ENCODE measurements around the gene CYGB. TPM values are rescaled to one million over a fixed set of nuclear protein-coding genes. Genes with fewer than 3 reads are reported as not detected.
"Not testable (repeated sequence)": the region's sequence is repeated elsewhere in the genome, so short reads cannot be mapped to it uniquely, and the experiment has no call there.

CYGB gene
- total RNA-seq, 1 experiment from 2014 or later = 0.56 TPM

DNA sequence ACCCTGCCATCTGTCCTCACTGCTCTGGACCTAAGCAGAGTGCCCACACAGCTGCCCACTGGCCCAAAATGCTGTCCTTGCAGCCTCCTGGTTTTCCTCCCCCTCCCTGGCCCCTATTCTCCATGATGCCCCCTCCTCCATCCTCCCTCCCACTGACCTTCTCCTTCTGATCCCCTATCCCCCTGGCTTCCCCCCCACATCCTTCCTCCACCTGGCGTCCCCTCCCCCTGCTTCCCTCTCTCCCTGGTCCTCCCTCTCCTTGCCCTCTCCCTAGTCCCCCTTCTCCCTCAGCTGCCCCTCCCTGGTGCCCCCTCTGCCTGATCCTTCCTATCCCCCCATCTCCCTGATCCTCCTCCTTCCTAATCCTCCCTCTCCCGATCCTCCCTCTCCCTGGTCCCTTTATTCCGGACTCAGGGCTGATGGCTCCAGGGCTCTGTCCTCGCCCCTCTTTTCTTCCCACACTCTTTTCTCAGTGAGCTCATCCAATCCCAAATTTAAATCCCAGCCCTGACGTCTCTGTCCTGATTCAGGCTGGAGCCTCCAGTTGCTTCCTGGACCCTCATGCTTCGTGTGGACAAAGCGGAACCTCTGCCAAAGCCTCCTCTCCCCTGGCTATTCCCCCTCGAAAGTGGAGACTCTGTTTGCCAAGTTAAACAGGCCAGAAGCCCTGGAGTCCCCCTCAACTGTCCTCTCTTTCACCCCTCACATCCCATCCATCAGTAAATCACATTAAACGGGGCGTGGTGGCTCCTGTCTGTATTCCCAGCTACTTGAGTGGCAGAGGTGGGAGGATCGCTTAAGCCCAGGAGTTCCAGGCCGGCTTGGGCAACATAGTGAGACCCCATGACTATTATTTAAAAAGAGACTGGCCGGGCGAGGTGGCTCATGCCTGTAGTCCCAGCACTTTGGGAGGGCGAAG, 18.2 kb downstream of the CYGB start:
- no peak overlapping the region for H3K27ac ChIP-seq (ENCODE audit: low read depth, low read length, poor library complexity, severe bottlenecking)
- no peaks in the 10 kb centered on the region for H3K27me3 ChIP-seq (replicated peaks; ENCODE audit: insufficient read depth, low read depth, low read length, poor library complexity)
- no peaks in the 10 kb centered on the region for H3K36me3 ChIP-seq (ENCODE audit: insufficient read depth, low read length, poor library complexity, severe bottlenecking)
- intact Hi-C loops (cut with micrococcal nuclease; ENCODE audit: unreplicated experiment) = no loop called here
- CTCF ChIA-PET = no interaction called here
- no peak for DNase-seq (ENCODE audit: low spot score)
- POLR2A ChIA-PET (ENCODE audit: low non-redundant PET) = no interaction called here
- no peak for TF ChIP-seq EZH2 (IDR thresholded peaks at IDR 0.05; ENCODE audit: borderline replicate concordance, low read depth, low read length, poor library complexity, severe bottlenecking)
- TF ChIP-seq CTCF (conservative IDR thresholded peaks at IDR 0.05; ENCODE audit: low read depth, low read length) = no peak
- H3K4me3 ChIP-seq (ENCODE audit: low read depth, low read length, poor library complexity, severe bottlenecking) = no peak overlapping the region
- H3K9me3 ChIP-seq (ENCODE audit: low read depth, low read length, poor library complexity, severe bottlenecking) = no peaks in the 10 kb centered on the region
- no TSS peak for BruUV-seq (replicated peaks)
- H3K4me1 ChIP-seq (ENCODE audit: insufficient read depth, low read length, poor library complexity, severe bottlenecking) = no peaks in the 10 kb centered on the region

- ChIA-PET CTCF (no interaction called here), POLR2A (ENCODE audit: low non-redundant PET) (no interaction called here)
- BruUV-seq (replicated peaks) = no TSS peak
Measured at GRCh38 chr17:76517638-76518038, 19.9 kb downstream of the CYGB start.

DNA sequence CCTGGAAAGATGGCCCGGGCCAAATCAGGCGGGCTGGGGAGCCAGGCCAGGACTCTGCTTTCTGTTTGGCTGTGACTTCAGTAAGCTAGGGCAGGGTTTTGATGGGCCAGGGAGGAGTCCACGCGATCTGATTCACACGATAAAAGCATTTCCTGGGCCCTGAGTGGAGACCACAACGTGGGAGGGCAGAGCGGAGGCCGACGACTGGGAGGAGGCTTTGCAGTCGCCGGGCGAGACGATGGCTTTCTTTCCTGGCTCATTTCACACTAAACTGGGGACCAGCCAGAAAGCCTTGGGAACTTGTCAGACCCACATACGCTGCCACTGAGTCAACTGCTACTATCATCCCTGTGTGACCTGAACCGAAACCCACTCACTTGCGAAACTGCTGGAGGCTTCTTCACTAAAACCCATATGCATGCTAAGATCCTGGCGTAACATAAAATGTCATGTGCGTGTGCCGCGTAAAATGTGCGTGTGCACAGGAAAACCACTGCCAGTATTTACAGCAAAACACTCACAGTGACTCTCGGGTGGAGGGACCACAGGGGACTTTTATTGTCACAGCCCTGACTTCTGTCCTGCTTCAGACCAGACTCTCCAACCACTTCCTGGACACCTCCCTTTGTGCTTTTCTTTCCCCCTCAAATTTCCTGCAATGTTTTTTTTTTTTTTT, 22.1 kb downstream of the CYGB start:
- ChIA-PET CTCF (interaction anchor here (0.7 kb wide), 1 partner anchor 202 kb away, joined by 4 read pairs; no protein-coding TSS in a partner anchor), POLR2A (ENCODE audit: low non-redundant PET) (no interaction called here)
- no TSS peak for BruUV-seq (replicated peaks)
- intact Hi-C loops (cut with micrococcal nuclease; ENCODE audit: unreplicated experiment) = no loop called here
- no peak for TF ChIP-seq CTCF (conservative IDR thresholded peaks at IDR 0.05; ENCODE audit: low read depth, low read length)
- TF ChIP-seq EZH2 (IDR thresholded peaks at IDR 0.05; ENCODE audit: borderline replicate concordance, low read depth, low read length, poor library complexity, severe bottlenecking) = no peak
- H3K27me3 ChIP-seq (replicated peaks; ENCODE audit: insufficient read depth, low read depth, low read length, poor library complexity) = no peaks in the 10 kb centered on the region
- DNase-seq (ENCODE audit: low spot score) = no peak
- no peaks in the 10 kb centered on the region for H3K9me3 ChIP-seq (ENCODE audit: low read depth, low read length, poor library complexity, severe bottlenecking)
- no peaks in the 10 kb centered on the region for H3K36me3 ChIP-seq (ENCODE audit: insufficient read depth, low read length, poor library complexity, severe bottlenecking)
- no peaks in the 10 kb centered on the region for H3K4me1 ChIP-seq (ENCODE audit: insufficient read depth, low read length, poor library complexity, severe bottlenecking)
- no peak overlapping the region for H3K27ac ChIP-seq (ENCODE audit: low read depth, low read length, poor library complexity, severe bottlenecking)
- H3K4me3 ChIP-seq (ENCODE audit: low read depth, low read length, poor library complexity, severe bottlenecking) = no peak overlapping the region

More at GRCh38 chr17:76517638-76518038, 19.9 kb downstream of the CYGB start:
- TF ChIP-seq CTCF (conservative IDR thresholded peaks at IDR 0.05; ENCODE audit: low read depth, low read length) (no peak), EZH2 (IDR thresholded peaks at IDR 0.05; ENCODE audit: borderline replicate concordance, low read depth, low read length, poor library complexity, severe bottlenecking) (no peak)
- Histone ChIP-seq H3K27ac (ENCODE audit: low read depth, low read length, poor library complexity, severe bottlenecking) (no peak overlapping the region), H3K9me3 (ENCODE audit: low read depth, low read length, poor library complexity, severe bottlenecking) (no peaks in the 10 kb centered on the region), H3K27me3 (replicated peaks; ENCODE audit: insufficient read depth, low read depth, low read length, poor library complexity) (no peaks in the 10 kb centered on the region), H3K4me3 (ENCODE audit: low read depth, low read length, poor library complexity, severe bottlenecking) (no peak overlapping the region), H3K36me3 (ENCODE audit: insufficient read depth, low read length, poor library complexity, severe bottlenecking) (no peaks in the 10 kb centered on the region), H3K4me1 (ENCODE audit: insufficient read depth, low read length, poor library complexity, severe bottlenecking) (no peaks in the 10 kb centered on the region)
- intact Hi-C loops (cut with micrococcal nuclease; ENCODE audit: unreplicated experiment) = no loop called here
- DNase-seq (ENCODE audit: low spot score) = no peak

DNA sequence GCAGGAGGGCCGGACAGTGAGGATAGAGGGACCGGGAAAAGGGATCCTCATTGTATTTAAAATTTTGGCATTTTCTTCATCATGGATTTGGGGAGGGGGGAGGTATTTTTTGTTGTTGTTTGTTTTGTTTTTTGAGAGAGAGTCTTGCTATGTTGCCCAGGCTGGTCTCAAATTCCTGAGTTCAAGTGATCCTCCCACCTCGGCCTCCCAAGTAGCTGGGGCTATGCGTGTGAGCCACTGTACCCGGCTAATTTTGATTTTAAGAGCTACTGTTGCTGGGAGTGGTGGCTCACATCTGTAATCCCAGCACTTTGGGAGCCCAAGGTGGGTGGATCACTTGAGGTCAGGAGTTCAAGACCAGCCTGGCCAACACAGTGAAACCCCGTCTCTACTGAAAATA, 23.2 kb downstream of the CYGB start:
- DNase-seq (ENCODE audit: low spot score); H3K27ac ChIP-seq (ENCODE audit: low read depth, low read length, poor library complexity, severe bottlenecking); H3K27me3 ChIP-seq (replicated peaks; ENCODE audit: insufficient read depth, low read depth, low read length, poor library complexity); H3K9me3 ChIP-seq (ENCODE audit: low read depth, low read length, poor library complexity, severe bottlenecking); POLR2A ChIA-PET (ENCODE audit: low non-redundant PET); CTCF ChIA-PET; H3K36me3 ChIP-seq (ENCODE audit: insufficient read depth, low read length, poor library complexity, severe bottlenecking); H3K4me1 ChIP-seq (ENCODE audit: insufficient read depth, low read length, poor library complexity, severe bottlenecking); intact Hi-C loops (cut with micrococcal nuclease; ENCODE audit: unreplicated experiment); H3K4me3 ChIP-seq (ENCODE audit: low read depth, low read length, poor library complexity, severe bottlenecking); BruUV-seq (replicated peaks): not testable (repeated sequence)

All from A673 (cell line).